ENCODE measurements around the gene PRC1.

PRC1 gene, protein sequence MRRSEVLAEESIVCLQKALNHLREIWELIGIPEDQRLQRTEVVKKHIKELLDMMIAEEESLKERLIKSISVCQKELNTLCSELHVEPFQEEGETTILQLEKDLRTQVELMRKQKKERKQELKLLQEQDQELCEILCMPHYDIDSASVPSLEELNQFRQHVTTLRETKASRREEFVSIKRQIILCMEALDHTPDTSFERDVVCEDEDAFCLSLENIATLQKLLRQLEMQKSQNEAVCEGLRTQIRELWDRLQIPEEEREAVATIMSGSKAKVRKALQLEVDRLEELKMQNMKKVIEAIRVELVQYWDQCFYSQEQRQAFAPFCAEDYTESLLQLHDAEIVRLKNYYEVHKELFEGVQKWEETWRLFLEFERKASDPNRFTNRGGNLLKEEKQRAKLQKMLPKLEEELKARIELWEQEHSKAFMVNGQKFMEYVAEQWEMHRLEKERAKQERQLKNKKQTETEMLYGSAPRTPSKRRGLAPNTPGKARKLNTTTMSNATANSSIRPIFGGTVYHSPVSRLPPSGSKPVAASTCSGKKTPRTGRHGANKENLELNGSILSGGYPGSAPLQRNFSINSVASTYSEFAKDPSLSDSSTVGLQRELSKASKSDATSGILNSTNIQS

GRCh38 chr15:90994417-90995311 is at the start of gene PRC1:
Gene PRC1, minus strand, starts transcription at chr15:90994535. Its CDS starts 118 bp downstream, at chr15:90994417.
- H3K27me3 Mint-ChIP-seq (ENCODE audit: low read depth): no peaks in the 10 kb centered on the region
- peak; percentile 99 for DNase-seq (ENCODE audit: low spot score)
- H3K9me3 Mint-ChIP-seq: no peaks in the 10 kb centered on the region
- H3K4me3 Mint-ChIP-seq: peak within 1 kb of the TSS; percentile 100
- peaks cover 50% of the 10 kb centered on the region for H3K36me3 Mint-ChIP-seq (ENCODE audit: low read depth)
- peaks cover 31% of the 10 kb centered on the region for H3K4me1 Mint-ChIP-seq (ENCODE audit: low read depth)
- H3K27ac Mint-ChIP-seq: peak within 1 kb of the TSS; percentile 100

GRCh38 chr15:91043202-91043874 is 49.0 kb upstream of the PRC1 start:
- Mint-ChIP-seq H3K9me3 (peaks cover 9% of the 10 kb centered on the region), H3K27me3 (ENCODE audit: low read depth) (peaks cover 4% of the 10 kb centered on the region), H3K27ac (no peak overlapping the region), H3K4me3 (no peak overlapping the region), H3K4me1 (ENCODE audit: low read depth) (peaks cover 19% of the 10 kb centered on the region), H3K36me3 (ENCODE audit: low read depth) (peaks cover 4% of the 10 kb centered on the region)
- DNase-seq (ENCODE audit: low spot score): no peak

DNA sequence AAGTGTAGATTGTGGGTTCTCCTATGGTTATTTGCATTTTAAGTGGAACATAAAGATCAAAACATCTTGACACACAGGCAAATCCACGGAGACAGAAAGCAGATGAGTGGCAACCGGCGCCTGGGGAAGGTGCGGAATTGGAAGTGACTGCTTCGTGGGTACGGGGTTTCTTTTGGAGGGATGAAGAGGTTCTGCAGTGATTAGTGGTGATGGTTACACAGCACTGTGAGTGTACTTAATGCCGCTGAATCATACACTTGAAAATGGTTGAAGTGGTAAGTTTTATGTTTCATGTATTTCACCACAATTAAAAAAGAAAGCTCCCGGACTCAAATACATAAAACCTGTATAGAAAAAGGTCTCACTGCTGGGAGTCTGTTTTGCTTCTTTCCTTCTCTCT is 46.5 kb upstream of the PRC1 start:
- Mint-ChIP-seq H3K27ac (no peak overlapping the region), H3K36me3 (ENCODE audit: low read depth) (peaks cover 4% of the 10 kb centered on the region), H3K4me1 (ENCODE audit: low read depth) (peaks cover 7% of the 10 kb centered on the region), H3K27me3 (ENCODE audit: low read depth) (peaks cover 11% of the 10 kb centered on the region), H3K9me3 (peaks cover 9% of the 10 kb centered on the region), H3K4me3 (no peak overlapping the region)
- DNase-seq (ENCODE audit: low spot score): no peak

DNA sequence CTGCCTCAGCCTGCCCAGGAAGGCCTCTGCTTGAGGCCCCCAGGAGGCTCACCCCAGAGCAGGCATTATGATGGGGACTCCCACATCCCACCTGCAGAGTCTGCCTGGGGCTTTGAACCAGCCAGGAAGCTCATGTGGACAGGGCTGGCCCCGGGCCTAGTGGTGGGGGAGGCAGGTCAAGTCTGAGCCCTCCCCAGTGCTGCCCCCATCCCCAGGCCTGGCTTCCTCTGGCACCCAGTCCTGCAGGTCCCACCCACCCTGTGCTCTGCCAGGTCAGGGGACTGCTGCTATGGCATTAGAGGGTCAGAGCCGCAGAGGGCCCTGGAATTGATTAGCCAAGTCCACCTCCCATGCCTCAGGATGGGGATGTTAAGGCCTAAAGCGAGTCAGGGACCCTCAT is 45.7 kb upstream of the PRC1 start:
- Mint-ChIP-seq H3K9me3 (peaks cover 3% of the 10 kb centered on the region), H3K4me3 (no peak overlapping the region), H3K27ac (no peak overlapping the region), H3K36me3 (ENCODE audit: low read depth) (peaks cover 2% of the 10 kb centered on the region), H3K27me3 (ENCODE audit: low read depth) (peaks cover 12% of the 10 kb centered on the region), H3K4me1 (ENCODE audit: low read depth) (peaks cover 2% of the 10 kb centered on the region)
- DNase-seq (ENCODE audit: low spot score): no peak

- H3K27me3 Mint-ChIP-seq (ENCODE audit: low read depth): peaks cover 17% of the 10 kb centered on the region
- no peak overlapping the region for H3K27ac Mint-ChIP-seq
- DNase-seq (ENCODE audit: low spot score): peak; percentile 43
- H3K9me3 Mint-ChIP-seq: no peaks in the 10 kb centered on the region
- H3K36me3 Mint-ChIP-seq (ENCODE audit: low read depth): no peaks in the 10 kb centered on the region
- peaks cover 4% of the 10 kb centered on the region for H3K4me1 Mint-ChIP-seq (ENCODE audit: low read depth)
- no peak overlapping the region for H3K4me3 Mint-ChIP-seq
Measured at GRCh38 chr15:91032919-91033803, 38.8 kb upstream of the PRC1 start.

- Mint-ChIP-seq H3K27me3 (ENCODE audit: low read depth) (peaks cover 17% of the 10 kb centered on the region), H3K4me1 (ENCODE audit: low read depth) (peaks cover 4% of the 10 kb centered on the region), H3K4me3 (no peak overlapping the region), H3K27ac (no peak overlapping the region), H3K9me3 (no peaks in the 10 kb centered on the region), H3K36me3 (ENCODE audit: low read depth) (no peaks in the 10 kb centered on the region)
- no peak for DNase-seq (ENCODE audit: low spot score)
Measured at GRCh38 chr15:91031796-91032195, 37.5 kb upstream of the PRC1 start.

DNA sequence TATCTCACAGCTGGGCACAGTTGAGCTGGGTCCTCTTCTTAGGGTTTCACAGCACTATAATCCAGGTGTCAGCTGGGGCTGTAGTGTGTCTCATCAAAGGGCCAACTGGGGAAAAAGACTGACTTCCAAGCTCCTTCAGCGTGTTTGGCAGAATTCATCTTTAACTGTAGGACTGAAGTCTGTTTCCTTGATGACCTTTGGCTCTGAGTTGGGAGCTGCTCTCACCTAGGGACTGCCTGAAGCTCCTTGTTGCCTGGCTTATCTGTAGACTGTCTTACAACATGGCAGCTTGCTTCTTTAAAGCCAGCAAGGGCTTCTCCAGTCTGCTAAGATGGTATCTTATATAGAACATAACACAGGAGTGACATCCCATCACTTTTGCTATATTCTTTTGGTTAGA is 33.3 kb upstream of the PRC1 start:
- no peaks in the 10 kb centered on the region for H3K27me3 Mint-ChIP-seq (ENCODE audit: low read depth)
- no peak for DNase-seq (ENCODE audit: low spot score)
- no peaks in the 10 kb centered on the region for H3K9me3 Mint-ChIP-seq
- H3K4me3 Mint-ChIP-seq: no peak overlapping the region
- no peak overlapping the region for H3K27ac Mint-ChIP-seq
- H3K36me3 Mint-ChIP-seq (ENCODE audit: low read depth): no peaks in the 10 kb centered on the region
- peaks cover 5% of the 10 kb centered on the region for H3K4me1 Mint-ChIP-seq (ENCODE audit: low read depth)

- Mint-ChIP-seq H3K9me3 (no peaks in the 10 kb centered on the region), H3K4me3 (peak overlapping the region; percentile 23), H3K27me3 (ENCODE audit: low read depth) (no peaks in the 10 kb centered on the region), H3K36me3 (ENCODE audit: low read depth) (peaks cover 2% of the 10 kb centered on the region), H3K27ac (no peak overlapping the region), H3K4me1 (ENCODE audit: low read depth) (peaks cover 24% of the 10 kb centered on the region)
- no peak for DNase-seq (ENCODE audit: low spot score)
Measured at GRCh38 chr15:91023720-91024119, 29.4 kb upstream of the PRC1 start.

DNA sequence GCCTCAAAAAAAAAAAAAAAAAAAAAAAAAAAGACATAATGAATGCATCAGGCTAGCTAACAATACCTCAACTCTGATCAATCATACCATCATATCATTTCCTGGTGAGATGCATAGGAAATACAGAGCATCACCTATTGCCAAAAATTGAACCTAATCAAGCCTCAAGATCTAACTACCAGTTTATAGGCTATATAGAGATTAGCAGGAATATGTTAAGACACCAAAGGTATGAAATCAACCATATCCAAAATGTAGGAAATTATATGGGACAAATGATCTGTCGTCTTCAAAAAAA is 28.4 kb upstream of the PRC1 start:
- H3K36me3 Mint-ChIP-seq (ENCODE audit: low read depth): peaks cover 2% of the 10 kb centered on the region
- DNase-seq (ENCODE audit: low spot score): no peak
- H3K27me3 Mint-ChIP-seq (ENCODE audit: low read depth): no peaks in the 10 kb centered on the region
- H3K27ac Mint-ChIP-seq: peak overlapping the region; percentile 72
- H3K4me3 Mint-ChIP-seq: peak overlapping the region; percentile 86
- peaks cover 32% of the 10 kb centered on the region for H3K4me1 Mint-ChIP-seq (ENCODE audit: low read depth)
- no peaks in the 10 kb centered on the region for H3K9me3 Mint-ChIP-seq

DNA sequence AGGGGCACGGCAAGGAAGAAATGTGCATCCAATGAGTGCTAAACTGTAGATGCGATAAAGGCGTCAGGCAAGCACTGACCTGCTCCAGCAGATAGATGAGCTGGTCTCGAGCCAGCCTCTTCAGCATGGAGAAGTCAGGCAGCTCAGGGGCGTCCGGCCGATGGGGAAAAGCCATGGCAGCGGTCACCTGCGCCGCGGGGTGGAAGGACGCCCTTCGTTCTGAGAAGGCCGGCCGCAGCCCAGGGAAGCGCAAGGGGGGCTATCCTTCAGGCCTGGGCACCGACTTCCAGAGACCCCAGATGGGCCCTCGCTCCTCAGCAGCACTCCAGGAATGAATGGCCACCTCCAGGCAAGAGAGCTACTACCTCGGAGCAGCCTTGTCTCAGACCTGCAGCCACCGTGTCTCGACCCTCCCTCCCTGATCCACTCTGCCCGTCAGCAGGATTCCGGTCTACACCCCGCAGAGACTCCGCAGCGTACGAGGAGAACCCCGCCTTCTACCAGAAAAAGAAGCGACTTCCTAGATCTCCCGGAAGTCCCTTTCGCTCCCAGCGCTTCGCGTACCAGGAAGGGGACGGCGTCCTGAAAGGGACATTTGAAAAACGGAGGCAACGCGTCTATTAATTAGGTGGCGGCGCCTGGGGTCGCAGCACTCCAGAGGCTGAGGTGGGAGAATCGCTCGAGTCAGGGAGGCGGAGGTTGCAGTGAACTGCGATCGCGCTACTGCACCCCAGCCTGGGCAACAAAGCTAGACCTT is 27.9 kb upstream of the PRC1 start, which contains the start of gene VPS33B:
TSS of gene VPS33B (minus strand) at position 520 of the 757 bp plus-strand sequence. CDS start at position 175, 345 bp downstream.
- peak within 1 kb of the TSS; percentile 72 for H3K27ac Mint-ChIP-seq
- no peaks in the 10 kb centered on the region for H3K27me3 Mint-ChIP-seq (ENCODE audit: low read depth)
- H3K9me3 Mint-ChIP-seq: no peaks in the 10 kb centered on the region
- peak; percentile 78 for DNase-seq (ENCODE audit: low spot score)
- peaks cover 2% of the 10 kb centered on the region for H3K36me3 Mint-ChIP-seq (ENCODE audit: low read depth)
- peak within 1 kb of the TSS; percentile 86 for H3K4me3 Mint-ChIP-seq
- peaks cover 32% of the 10 kb centered on the region for H3K4me1 Mint-ChIP-seq (ENCODE audit: low read depth)

DNA sequence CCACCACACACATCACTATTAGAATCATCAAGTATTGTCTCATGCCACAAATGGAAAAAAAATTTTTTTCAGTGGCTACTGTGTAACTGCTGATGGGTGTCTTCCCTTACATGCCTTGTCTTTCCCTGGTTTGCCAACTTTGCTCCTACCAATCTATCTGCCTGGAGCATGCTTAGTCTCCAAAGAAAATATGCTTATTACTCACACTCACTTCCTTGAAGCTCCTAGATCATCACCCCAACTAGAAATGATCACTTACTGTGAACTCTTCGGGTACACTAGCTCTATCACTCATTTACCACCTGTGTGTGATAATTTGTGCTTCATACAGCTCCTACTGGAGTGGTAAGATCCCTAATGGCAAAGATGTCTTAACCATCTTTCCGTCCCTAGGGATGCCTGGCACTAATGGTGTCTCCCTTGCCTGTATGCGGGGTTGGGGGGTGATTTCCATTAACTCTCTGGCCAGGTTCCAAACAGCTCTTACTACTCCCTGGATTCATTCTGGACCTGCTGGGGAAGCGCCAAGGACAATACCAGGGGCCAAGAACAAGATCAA is 27.3 kb upstream of the PRC1 start:
- DNase-seq (ENCODE audit: low spot score): no peak
- Mint-ChIP-seq H3K27me3 (ENCODE audit: low read depth) (no peaks in the 10 kb centered on the region), H3K4me3 (peak overlapping the region; percentile 86), H3K27ac (peak overlapping the region; percentile 72), H3K36me3 (ENCODE audit: low read depth) (peaks cover 5% of the 10 kb centered on the region), H3K4me1 (ENCODE audit: low read depth) (peaks cover 32% of the 10 kb centered on the region), H3K9me3 (no peaks in the 10 kb centered on the region)

DNA sequence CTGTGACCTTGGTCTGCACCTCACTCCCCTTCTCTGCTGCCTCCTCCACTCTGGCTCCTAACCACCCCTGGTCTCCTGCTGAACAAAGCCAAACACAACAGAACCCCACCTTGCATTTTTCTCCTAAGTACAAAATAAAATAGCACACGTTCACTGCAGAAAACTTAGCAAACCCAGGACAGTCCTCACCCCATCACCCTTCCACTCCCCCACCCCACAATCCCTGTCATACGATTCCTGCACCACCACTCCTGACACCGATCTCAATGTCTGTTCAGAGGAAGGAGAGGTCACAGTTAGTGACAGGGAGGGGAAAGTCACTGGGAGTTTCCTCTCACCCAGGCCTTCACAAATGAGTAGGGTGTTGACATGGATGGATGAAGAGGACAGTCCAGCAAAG is 23.8 kb upstream of the PRC1 start:
- H3K27ac Mint-ChIP-seq: no peak overlapping the region
- H3K4me3 Mint-ChIP-seq: no peak overlapping the region
- H3K27me3 Mint-ChIP-seq (ENCODE audit: low read depth): no peaks in the 10 kb centered on the region
- H3K36me3 Mint-ChIP-seq (ENCODE audit: low read depth): peaks cover 16% of the 10 kb centered on the region
- no peaks in the 10 kb centered on the region for H3K9me3 Mint-ChIP-seq
- peaks cover 33% of the 10 kb centered on the region for H3K4me1 Mint-ChIP-seq (ENCODE audit: low read depth)
- no peak for DNase-seq (ENCODE audit: low spot score)

Measured in T-helper 2 cell treated with Interferon-gamma antibody and Interleukin-4, amounts not matched to agents 5 μg/mL and 100 μg/mL, for 36 hours (primary cell).